Activated CD4-positive, alpha-beta T cell treated with anti-CD3 and anti-CD28 coated beads for 36 hours (primary cell): ENCODE data around the gene CFAP157. TPM values are rescaled to one million over a fixed set of nuclear protein-coding genes. Genes with fewer than 3 reads are reported as not detected.

Experiments used
- ATAC-seq: fragments of 200-7000 bp; cut with Tn5 transposase; one replicate; pipeline ENCODE4 v1.10.0; 2021; ENCODE audit warnings: mild to moderate bottlenecking, moderate library complexity
- CTCF ChIA-PET: fragments of 350-600 bp; sonication (Branson Sonifier 250); formaldehyde crosslinking; loops from one replicate; lab custom pipeline; 2021; ENCODE audit warnings: antibody characterized with exemption; lab: Charles Lee
- POLR2A ChIA-PET: fragments of 350-600 bp; sonication (Branson Sonifier 250); formaldehyde crosslinking; loops from one replicate; lab custom pipeline; 2021; ENCODE audit warnings: antibody characterized with exemption, inconsistent platforms; lab: Charles Lee
- DNase-seq: peaks from one replicate; pipeline ENCODE4 v3.0.0-alpha.2; 2020
- H3K27ac Mint-ChIP-seq: one replicate; pipeline ENCODE4 v1.8.0; 2021; ENCODE audit warnings: mixed read lengths
- H3K27me3 Mint-ChIP-seq: one replicate; pipeline ENCODE4 v1.8.0; 2021; ENCODE audit warnings: mixed read lengths
- H3K36me3 Mint-ChIP-seq: one replicate; pipeline ENCODE4 v1.8.0; 2021; ENCODE audit warnings: low read depth, mixed read lengths
- H3K4me1 Mint-ChIP-seq: one replicate; pipeline ENCODE4 v1.8.0; 2021; ENCODE audit warnings: mixed read lengths
- H3K4me3 Mint-ChIP-seq: one replicate; pipeline ENCODE4 v1.8.0; 2021; ENCODE audit warnings: mild to moderate bottlenecking, moderate library complexity, mixed read lengths
- H3K9me3 Mint-ChIP-seq: one replicate; pipeline ENCODE4 v1.8.0; 2021; ENCODE audit warnings: low read depth, mixed read lengths
- intact Hi-C, 2 experiments: fragments of 100-400 bp; cut with DNase I in 1 of 2; cut with micrococcal nuclease in 1 of 2; formaldehyde crosslinking; loops; one replicate each; pipeline versions ENCODE4 v1.14.2 to v1.15.1; 2022 to 2024; cut with DNase I, micrococcal nuclease
- total RNA-seq, 2 experiments: library from RNA; stranded (reverse); gene quantifications; one replicate each; pipeline ENCODE4 v1.2.3, GENCODE V29; 2021

CFAP157 gene
- total RNA-seq, 2 experiments from 2014 or later: not detected

- intact Hi-C loops: no loop called here
Measured at GRCh38 chr9:127710204-127710783, 3.5 kb downstream of the CFAP157 start.

GRCh38 chr9:127711226-127711701 is 4.5 kb downstream of the CFAP157 start:
- no peak overlapping the region for H3K27ac Mint-ChIP-seq
- ChIA-PET CTCF (no interaction called here), POLR2A (interaction anchor here (0.7 kb wide), 1 partner anchor 145 kb away, joined by 3 read pairs; no protein-coding TSS in a partner anchor)
- H3K4me3 Mint-ChIP-seq: no peak overlapping the region
- H3K4me1 Mint-ChIP-seq: peaks cover 23% of the 10 kb centered on the region
- ATAC-seq (no peak), DNase-seq (no peak)
- intact Hi-C loops: no loop called here
- no peaks in the 10 kb centered on the region for H3K9me3 Mint-ChIP-seq
- H3K36me3 Mint-ChIP-seq: peaks cover 5% of the 10 kb centered on the region
- no peaks in the 10 kb centered on the region for H3K27me3 Mint-ChIP-seq

More at GRCh38 chr9:127710204-127710783, 3.5 kb downstream of the CFAP157 start:
- Mint-ChIP-seq H3K4me1 (peaks cover 18% of the 10 kb centered on the region), H3K4me3 (no peak overlapping the region), H3K27ac (no peak overlapping the region), H3K36me3 (peaks cover 5% of the 10 kb centered on the region), H3K9me3 (no peaks in the 10 kb centered on the region), H3K27me3 (no peaks in the 10 kb centered on the region)
- POLR2A ChIA-PET: no interaction called here
- ATAC-seq (no peak), DNase-seq (no peak)
- CTCF ChIA-PET: no interaction called here

GRCh38 chr9:127711831-127712274 is 5.1 kb downstream of the CFAP157 start:
- Mint-ChIP-seq H3K4me3 (no peak overlapping the region), H3K27ac (no peak overlapping the region), H3K9me3 (no peaks in the 10 kb centered on the region), H3K36me3 (peaks cover 5% of the 10 kb centered on the region), H3K27me3 (no peaks in the 10 kb centered on the region), H3K4me1 (peaks cover 22% of the 10 kb centered on the region)
- ChIA-PET CTCF (interaction anchor here (0.8 kb wide), 1 partner anchor 21 kb away, joined by 4 read pairs; no protein-coding TSS in a partner anchor), POLR2A (interaction anchor here (0.6 to 0.7 kb wide), 2 partner anchors 146 to 1973 kb away, joined by 3 to 6 read pairs; no protein-coding TSS in a partner anchor)
- intact Hi-C loops: no loop called here
- ATAC-seq: no peak
- no peak for DNase-seq

GRCh38 chr9:127712371-127712770 is 5.6 kb downstream of the CFAP157 start:
- Mint-ChIP-seq H3K36me3 (peaks cover 5% of the 10 kb centered on the region), H3K4me1 (peaks cover 22% of the 10 kb centered on the region), H3K4me3 (no peak overlapping the region), H3K9me3 (no peaks in the 10 kb centered on the region), H3K27ac (no peak overlapping the region), H3K27me3 (no peaks in the 10 kb centered on the region)
- DNase-seq (no peak), ATAC-seq (no peak)
- ChIA-PET CTCF (interaction anchor here (0.8 to 1.6 kb wide), 2 partner anchors 8 to 21 kb away, joined by 4 read pairs; no protein-coding TSS in a partner anchor), POLR2A (interaction anchor here (0.6 kb wide), 1 partner anchor 1973 kb away, joined by 6 read pairs; no protein-coding TSS in a partner anchor)
- intact Hi-C loops: no loop called here

- ChIA-PET POLR2A (no interaction called here), CTCF (interaction anchor here (0.7 to 1.6 kb wide), 2 partner anchors 8 to 176 kb away, joined by 4 read pairs; no protein-coding TSS in a partner anchor)
- no peak overlapping the region for H3K27ac Mint-ChIP-seq
- no peak for DNase-seq
- intact Hi-C loops: no loop called here
- peaks cover 5% of the 10 kb centered on the region for H3K36me3 Mint-ChIP-seq
- ATAC-seq: no peak
- no peak overlapping the region for H3K4me3 Mint-ChIP-seq
- no peaks in the 10 kb centered on the region for H3K9me3 Mint-ChIP-seq
- no peaks in the 10 kb centered on the region for H3K27me3 Mint-ChIP-seq
- peaks cover 17% of the 10 kb centered on the region for H3K4me1 Mint-ChIP-seq
Measured at GRCh38 chr9:127712867-127713266, 6.1 kb downstream of the CFAP157 start.

GRCh38 chr9:127714020-127714750 is 7.4 kb downstream of the CFAP157 start:
- Mint-ChIP-seq H3K4me3 (peak overlapping the region; percentile 92), H3K4me1 (peaks cover 17% of the 10 kb centered on the region), H3K9me3 (no peaks in the 10 kb centered on the region), H3K27ac (peak overlapping the region; percentile 25), H3K36me3 (peaks cover 3% of the 10 kb centered on the region), H3K27me3 (no peaks in the 10 kb centered on the region)
- ATAC-seq (no peak), DNase-seq (no peak)
- intact Hi-C loops: no loop called here
- ChIA-PET CTCF (interaction anchor here (1.1 to 1.6 kb wide), 3 partner anchors 10 to 207 kb away, joined by 4 read pairs; no protein-coding TSS in a partner anchor), POLR2A (interaction anchor here (1.3 kb wide), 1 partner anchor 262 kb away, joined by 3 read pairs; the partner anchor contains the start of gene LRSAM1)

- ChIA-PET POLR2A (interaction anchor here (1.2 to 1.3 kb wide), 2 partner anchors 20 to 263 kb away, joined by 3 to 6 read pairs; partner anchors contain the start of genes LRSAM1 and TOR2A), CTCF (interaction anchor here (1.1 to 2.6 kb wide), 4 partner anchors 20 to 206 kb away, joined by 3 to 14 read pairs (median 4); partner anchors contain the start of gene TOR2A)
- H3K27me3 Mint-ChIP-seq: no peaks in the 10 kb centered on the region
- H3K4me1 Mint-ChIP-seq: peaks cover 22% of the 10 kb centered on the region
- H3K4me3 Mint-ChIP-seq: peak overlapping the region; percentile 92
- H3K36me3 Mint-ChIP-seq: peaks cover 3% of the 10 kb centered on the region
- intact Hi-C loops: loop anchor here (1.0 to 5.0 kb wide), 15 partner anchors 16 to 798 kb away; partner anchors contain the start of genes TOR2A (in 2 of the 2), COQ4 (in 1 of the 2), FPGS (in 1 of the 2) and LRSAM1 (in 1 of the 2)
- H3K9me3 Mint-ChIP-seq: no peaks in the 10 kb centered on the region
- H3K27ac Mint-ChIP-seq: peak overlapping the region; percentile 97
- peak; percentile 36 for DNase-seq
- peak; percentile 13 for ATAC-seq
Measured at GRCh38 chr9:127714951-127715469, 8.2 kb downstream of the CFAP157 start.

- DNase-seq (peak; percentile 99), ATAC-seq (peak; percentile 97)
- Mint-ChIP-seq H3K4me3 (peak within 1 kb of the TSS; percentile 92), H3K27ac (peak within 1 kb of the TSS; percentile 97), H3K9me3 (no peaks in the 10 kb centered on the region), H3K36me3 (peaks cover 3% of the 10 kb centered on the region), H3K4me1 (peaks cover 25% of the 10 kb centered on the region), H3K27me3 (no peaks in the 10 kb centered on the region)
- ChIA-PET POLR2A (interaction anchor here (0.5 to 1.3 kb wide), 4 partner anchors 19 to 264 kb away, joined by 3 to 6 read pairs (median 3); partner anchors contain the start of genes LRSAM1 and TOR2A), CTCF (interaction anchor here (0.7 to 2.6 kb wide), 5 partner anchors 19 to 389 kb away, joined by 3 to 14 read pairs (median 4); partner anchors contain the start of genes CDK9 and TOR2A)
- intact Hi-C loops: loop anchor here (1.0 to 5.0 kb wide), 15 partner anchors 16 to 798 kb away; partner anchors contain the start of genes TOR2A (in 2 of the 2), COQ4 (in 1 of the 2), FPGS (in 1 of the 2) and LRSAM1 (in 1 of the 2)
Measured at GRCh38 chr9:127715470-127716337, 8.9 kb downstream of the CFAP157 start, which contains the start of the genes PTRH1 and TTC16. Gene PTRH1 (minus strand): TSS chr9:127715663. CDS start chr9:127715639, 24 bp downstream. Gene TTC16 (plus strand): TSS chr9:127716079. CDS start chr9:127716146, 67 bp downstream.

- Mint-ChIP-seq H3K27ac (peak overlapping the region; percentile 97), H3K27me3 (no peaks in the 10 kb centered on the region), H3K36me3 (peaks cover 3% of the 10 kb centered on the region), H3K4me3 (peak overlapping the region; percentile 92), H3K9me3 (no peaks in the 10 kb centered on the region), H3K4me1 (peaks cover 23% of the 10 kb centered on the region)
- intact Hi-C loops: loop anchor here (5.0 kb wide), 3 partner anchors 214 to 799 kb away; partner anchors contain the start of genes COQ4 (in 1 of the 2) and TRUB2 (in 1 of the 2)
- POLR2A ChIA-PET: interaction anchor here (1.0 to 1.2 kb wide), 2 partner anchors 19 to 77 kb away, joined by 3 to 6 read pairs; partner anchors contain the start of gene TOR2A
- no peak for ATAC-seq
- no peak for DNase-seq
- CTCF ChIA-PET: interaction anchor here (0.7 to 2.6 kb wide), 4 partner anchors 19 to 203 kb away, joined by 3 to 14 read pairs (median 4); partner anchors contain the start of genes CDK9, ENG and TOR2A
Measured at GRCh38 chr9:127716412-127716811, 9.6 kb downstream of the CFAP157 start.
